Endodermal cell (in vitro differentiated cells): Measurements from ENCODE around the gene HEXB. TPM values are rescaled to one million over a fixed set of nuclear protein-coding genes. Genes with fewer than 3 reads are reported as not detected.

Source experiments
- DNase-seq: peaks from one replicate; pipeline ENCODE4 v3.0.0-alpha.2; 2017
- H3K27ac ChIP-seq: 2 replicates; pipeline ENCODE4 v1.5.1; 2013; ENCODE audit warnings: mild to moderate bottlenecking, low read depth, low read length, moderate library complexity
- H3K27me3 ChIP-seq: 2 replicates; pipeline ENCODE4 v1.6.1; 2013; ENCODE audit warnings: mild to moderate bottlenecking, low read length, moderate library complexity; ENCODE audit not compliant: insufficient read depth, control insufficient read depth, poor library complexity, severe bottlenecking
- H3K36me3 ChIP-seq: 2 replicates; pipeline ENCODE4 v1.7.0; 2013; ENCODE audit warnings: mild to moderate bottlenecking, low read length, moderate library complexity; ENCODE audit not compliant: control insufficient read depth, insufficient read depth
- H3K4me1 ChIP-seq: one replicate; pipeline ENCODE4 v1.7.0; 2013; ENCODE audit warnings: low read length; ENCODE audit not compliant: control insufficient read depth, insufficient read depth
- H3K4me3 ChIP-seq: 2 replicates; pipeline ENCODE4 v1.5.1; 2013; ENCODE audit warnings: mild to moderate bottlenecking, low read length, moderate library complexity
- H3K9ac ChIP-seq: 2 replicates; pipeline ENCODE4 v1.6.1; 2013; ENCODE audit warnings: mild to moderate bottlenecking, low read length, moderate library complexity; ENCODE audit not compliant: poor library complexity, severe bottlenecking; ENCODE audit errors: extremely low read depth
- H3K9me3 ChIP-seq: 2 replicates; pipeline ENCODE4 v1.6.1; 2013; ENCODE audit warnings: mild to moderate bottlenecking, low read length, moderate library complexity; ENCODE audit not compliant: control insufficient read depth
- H3K27ac Mint-ChIP-seq: 2 replicates; pipeline ENCODE4 v1.8.0; 2020; ENCODE audit warnings: mixed read lengths
- H3K27me3 Mint-ChIP-seq: 2 replicates; pipeline ENCODE4 v1.8.0; 2021; ENCODE audit warnings: mild to moderate bottlenecking, mixed read lengths; ENCODE audit not compliant: insufficient read depth
- H3K36me3 Mint-ChIP-seq: 2 replicates; pipeline ENCODE4 v1.8.0; 2020; ENCODE audit warnings: low read depth, mixed read lengths
- H3K4me1 Mint-ChIP-seq: 2 replicates; pipeline ENCODE4 v1.8.0; 2020; ENCODE audit warnings: mixed read lengths
- H3K4me3 Mint-ChIP-seq: 2 replicates; pipeline ENCODE4 v1.8.0; 2020; ENCODE audit warnings: mild to moderate bottlenecking, moderate library complexity, mixed read lengths
- H3K9me3 Mint-ChIP-seq: 2 replicates; pipeline ENCODE4 v1.8.0; 2020; ENCODE audit warnings: mild to moderate bottlenecking, mixed read lengths
- CTCF ChIP-seq: fragments of 200-600 bp; sonication (generic); conservative IDR thresholded peaks from 2 replicates; pipeline ENCODE4 v1.5.0; 2021; ENCODE audit warnings: antibody characterized with exemption, mild to moderate bottlenecking
- WGBS, 2 experiments: methylation state at CpG; one replicate each; pipeline versions ENCODE4 v1.1.5 to v1.1.7; 2013; ENCODE audit warnings: missing lambda C conversion rate in 2 of 2, mixed read lengths in 1 of 2; ENCODE audit not compliant: insufficient coverage in 1 of 2, insufficient read length in 1 of 2; 5-methylcytosine and 5-hydroxymethylcytosine counted together
- total RNA-seq, 2 donors: library from RNA; stranded (reverse); fragmentation: NEBNext Ultra II Directional in 1 of 2; extraction: Animal tissue kit (Norgen Biotek cat#: 25700) in 1 of 2; gene quantifications; 2 replicates in 1 of 2; 3 replicates in 1 of 2; pipeline ENCODE4 v1.2.1, GENCODE V29; 2021

The HEXB gene
- total RNA-seq, 2 donors from 2014 or later, result 68.4 to 112 TPM

GRCh38 chr5:74638544-74638969 is 46.5 kb upstream of the HEXB start:
- Histone ChIP-seq H3K27me3 (no peaks in the 10 kb centered on the region), H3K4me3 (peak overlapping the region; percentile 99), H3K27ac (no peak overlapping the region), H3K9me3 (no peaks in the 10 kb centered on the region), H3K4me1 (peaks cover 2% of the 10 kb centered on the region), H3K36me3 (peaks cover 38% of the 10 kb centered on the region), H3K9ac (peak overlapping the region; percentile 83)
- Mint-ChIP-seq H3K9me3 (no peaks in the 10 kb centered on the region), H3K27me3 (peaks cover 12% of the 10 kb centered on the region), H3K36me3 (peaks cover 34% of the 10 kb centered on the region), H3K27ac (peak overlapping the region; percentile 2), H3K4me1 (peaks cover 49% of the 10 kb centered on the region), H3K4me3 (peak overlapping the region; percentile 98)
- no peak for DNase-seq
- 45 to 55% methylated on average over 1 of the region's 1 CpG for WGBS, 2 experiments
- TF ChIP-seq CTCF, result no peak

- DNase-seq, result no peak
- Mint-ChIP-seq H3K9me3 (no peaks in the 10 kb centered on the region), H3K27me3 (peaks cover 12% of the 10 kb centered on the region), H3K27ac (peak overlapping the region; percentile 87), H3K4me1 (peaks cover 46% of the 10 kb centered on the region), H3K36me3 (peaks cover 28% of the 10 kb centered on the region), H3K4me3 (peak overlapping the region; percentile 98)
- Histone ChIP-seq H3K36me3 (peaks cover 33% of the 10 kb centered on the region), H3K9ac (peak overlapping the region; percentile 83), H3K9me3 (no peaks in the 10 kb centered on the region), H3K27me3 (no peaks in the 10 kb centered on the region), H3K27ac (no peak overlapping the region), H3K4me3 (peak overlapping the region; percentile 99), H3K4me1 (peaks cover 2% of the 10 kb centered on the region)
- 3 to 10% methylated on average over 6 to 10 of the region's 10 CpGs for WGBS, 2 experiments
- no peak for TF ChIP-seq CTCF
Observed at GRCh38 chr5:74638970-74639806, 45.8 kb upstream of the HEXB start.

GRCh38 chr5:74639807-74640449 is 45.1 kb upstream of the HEXB start:
- WGBS, 2 experiments, result 0% methylated on average over 14 to 57 of the region's 57 CpGs
- H3K27ac ChIP-seq, result peak overlapping the region; percentile 98
- DNase-seq, result peak; percentile 80

More at GRCh38 chr5:74639807-74640449, 45.1 kb upstream of the HEXB start:
- Histone ChIP-seq H3K36me3 (peaks cover 27% of the 10 kb centered on the region), H3K9ac (peak overlapping the region; percentile 83), H3K9me3 (no peaks in the 10 kb centered on the region), H3K4me1 (no peaks in the 10 kb centered on the region), H3K27me3 (no peaks in the 10 kb centered on the region), H3K4me3 (peak overlapping the region; percentile 99)
- TF ChIP-seq CTCF, result no peak
- Mint-ChIP-seq H3K27me3 (peaks cover 12% of the 10 kb centered on the region), H3K9me3 (no peaks in the 10 kb centered on the region), H3K4me3 (peak overlapping the region; percentile 98), H3K4me1 (peaks cover 41% of the 10 kb centered on the region), H3K27ac (peak overlapping the region; percentile 87), H3K36me3 (peaks cover 22% of the 10 kb centered on the region)
